ENCODE data around the gene HAPLN1.

The HAPLN1 gene

GRCh38 chr5:83718195-83718825 lies 2.3 kb downstream of the HAPLN1 start:
- peak in 20 of 58 donors; percentile 1 to 57 (median 8) for DNase-seq

- no peak for DNase-seq
Measured at GRCh38 chr5:83715236-83716065, 5.2 kb downstream of the HAPLN1 start.

GRCh38 chr5:83714810-83715209 lies 5.8 kb downstream of the HAPLN1 start:
- no peak for DNase-seq

GRCh38 chr5:83711982-83712601 lies 8.6 kb downstream of the HAPLN1 start:
- DNase-seq: peak in 8 of 58 donors; percentile 6 to 31 (median 17)

GRCh38 chr5:83709973-83710372 lies 10.7 kb downstream of the HAPLN1 start:
- DNase-seq: no peak

GRCh38 chr5:83708170-83708569 lies 12.5 kb downstream of the HAPLN1 start:
- no peak for DNase-seq

GRCh38 chr5:83703059-83703458 lies 17.6 kb downstream of the HAPLN1 start:
- no peak for DNase-seq

- no peak for DNase-seq
Measured at GRCh38 chr5:83701886-83702285, 18.8 kb downstream of the HAPLN1 start.

GRCh38 chr5:83689881-83690280 lies 30.8 kb downstream of the HAPLN1 start:
- DNase-seq: no peak

- DNase-seq: peak in 11 of 58 donors; percentile 1 to 18 (median 5)
Measured at GRCh38 chr5:83688281-83688680, 32.4 kb downstream of the HAPLN1 start.

- no peak for DNase-seq
Measured at GRCh38 chr5:83687124-83687619, 33.5 kb downstream of the HAPLN1 start.

GRCh38 chr5:83686251-83686650 lies 34.4 kb downstream of the HAPLN1 start:
- DNase-seq: peak in 1 of 58 donors; percentile 1

- DNase-seq: no peak
Measured at GRCh38 chr5:83683836-83684235, 36.8 kb downstream of the HAPLN1 start.

GRCh38 chr5:83672646-83673045 lies 48.0 kb downstream of the HAPLN1 start:
- DNase-seq: no peak

- DNase-seq: no peak
Measured at GRCh38 chr5:83672158-83672557, 48.5 kb downstream of the HAPLN1 start.

GRCh38 chr5:83665631-83666030 lies 55.0 kb downstream of the HAPLN1 start:
- no peak for DNase-seq

- no peak for DNase-seq
Measured at GRCh38 chr5:83662558-83662957, 58.1 kb downstream of the HAPLN1 start.

GRCh38 chr5:83657807-83658525 lies 62.7 kb downstream of the HAPLN1 start:
- DNase-seq: no peak

- DNase-seq: no peak
Measured at GRCh38 chr5:83654427-83654994, 66.1 kb downstream of the HAPLN1 start.

GRCh38 chr5:83653669-83654068 lies 67.0 kb downstream of the HAPLN1 start:
- DNase-seq: no peak

GRCh38 chr5:83645936-83646335 lies 74.7 kb downstream of the HAPLN1 start:
- no peak for DNase-seq
